HepG2 (cell line): ENCODE results near the gene C1QTNF3. TPM values are rescaled to one million over a fixed set of nuclear protein-coding genes. Genes with fewer than 3 reads are reported as not detected.

Experiments
- ATAC-seq: fragments of 200-7000 bp; cut with Tn5 transposase; 3 replicates; pipeline ENCODE4 v1.9.1; 2020; ENCODE audit warnings: mild to moderate bottlenecking, moderate library complexity
- BruUV-seq: library from RNA; stranded (reverse); fragments of 400-500 nt; replicated peaks from 2 replicates; lab custom pipeline; 2021; lab: Mats Ljungman, UMichigan
- CTCF ChIA-PET: fragments of 300-600 bp; formaldehyde crosslinking; extraction: SDS; loops from one replicate; lab custom pipeline; 2021; ENCODE audit warnings: low total read pairs, inconsistent platforms, low intra/inter-chr PET ratio; lab: Yijun Ruan, JAX
- POLR2A ChIA-PET: fragments of 350-600 bp; sonication (Branson Sonifier 250); formaldehyde crosslinking; loops from one replicate; lab custom pipeline; 2020; ENCODE audit warnings: antibody characterized with exemption, inconsistent platforms; lab: Yijun Ruan, JAX
- DNase-seq: peaks from one replicate; pipeline ENCODE4 v3.0.0-alpha.2; 2015; ENCODE audit warnings: low spot score
- FAIRE-seq: peaks from 3 replicates; lab custom pipeline; 2011; peaks lifted over from hg19 to GRCh38; lab: Jason Lieb, UNC
- H2AFZ ChIP-seq: one replicate; pipeline ENCODE4 v1.6.1; 2011; ENCODE audit warnings: low read length, inconsistent platforms
- H3K27ac ChIP-seq: fragments of 300-600 bp; 3 replicates; pipeline ENCODE4 v1.8.0; 2011; ENCODE audit warnings: mixed run types, mild to moderate bottlenecking, mixed read lengths, low read length, inconsistent platforms; ENCODE audit not compliant: insufficient read depth; ENCODE audit errors: extremely low read length
- H3K27me3 ChIP-seq, 2 experiments: fragments of 200-600 bp in 1 of 2; 2 replicates in 1 of 2; 3 replicates in 1 of 2; pipeline versions ENCODE4 v1.6.0 to v1.8.0; 2011; ENCODE audit warnings: low read length in 2 of 2, mild to moderate bottlenecking in 2 of 2, moderate library complexity in 2 of 2, inconsistent platforms in 1 of 2; ENCODE audit not compliant: insufficient read depth in 2 of 2, control insufficient read depth in 1 of 2
- H3K36me3 ChIP-seq, 2 experiments: fragments of 200-600 bp in 1 of 2; replicated peaks in 1 of 2; 2 replicates in 1 of 2; 3 replicates in 1 of 2; pipeline versions ENCODE4 v1.5.1 to v1.8.0; 2011; ENCODE audit warnings: low read length in 2 of 2, inconsistent platforms in 1 of 2; ENCODE audit not compliant: insufficient read depth in 2 of 2, control insufficient read depth in 1 of 2
- H3K4me1 ChIP-seq: 2 replicates; pipeline ENCODE4 v1.5.1; 2012; ENCODE audit warnings: low read length, inconsistent platforms; ENCODE audit not compliant: insufficient read depth
- H3K4me2 ChIP-seq: 2 replicates; pipeline ENCODE4 v1.6.0; 2011; ENCODE audit warnings: low read depth, low read length, inconsistent platforms
- H3K4me3 ChIP-seq, 3 experiments: fragments of 200-600 bp in 1 of 3; sonication (generic), shearing (Covaris generic) in 1 of 3; replicated peaks in 1 of 3; 2 replicates each; pipeline ENCODE4 v1.5.1; 2011 to 2016; ENCODE audit warnings: low read length in 3 of 3, inconsistent platforms in 2 of 3, low read depth in 2 of 3, mild to moderate bottlenecking in 2 of 3, control low read depth in 1 of 3, mixed read lengths in 1 of 3; ENCODE audit not compliant: insufficient read depth in 1 of 3
- H3K79me2 ChIP-seq: one replicate; pipeline ENCODE4 v1.6.1; 2011; ENCODE audit warnings: low read length, inconsistent platforms; ENCODE audit not compliant: insufficient read depth
- H3K9ac ChIP-seq: 2 replicates; pipeline ENCODE4 v1.6.0; 2011; ENCODE audit warnings: mild to moderate bottlenecking, low read depth, low read length, inconsistent platforms; ENCODE audit not compliant: insufficient read depth
- H3K9me3 ChIP-seq: 2 replicates; pipeline ENCODE4 v1.5.1; 2012; ENCODE audit warnings: mild to moderate bottlenecking, low read length
- H4K20me1 ChIP-seq: 2 replicates; pipeline ENCODE4 v1.6.0; 2011; ENCODE audit warnings: inconsistent platforms, mild to moderate bottlenecking, low read length, moderate library complexity; ENCODE audit not compliant: insufficient read depth
- ARNT ChIP-seq: fragments of 450-650 bp; IDR thresholded peaks from 2 replicates; pipeline ENCODE4 v1.6.1; 2017
- CENPBD1 ChIP-seq: sonication (generic); formaldehyde crosslinking; IDR thresholded peaks from 2 replicates; pipeline ENCODE4 v1.8.0; 2022; ENCODE audit warnings: missing genetic modification reagents, low read depth, mild to moderate bottlenecking, borderline replicate concordance
- CHCHD3 ChIP-seq: sonication (generic); formaldehyde crosslinking; IDR thresholded peaks from 2 replicates; pipeline ENCODE4 v1.8.0; 2022; ENCODE audit warnings: mild to moderate bottlenecking, missing genetic modification reagents, moderate library complexity
- FOSL1 ChIP-seq: sonication (generic); formaldehyde crosslinking; IDR thresholded peaks from 2 replicates; pipeline ENCODE4 v1.9.0; 2021; ENCODE audit warnings: missing genetic modification reagents, borderline replicate concordance
- IRF2 ChIP-seq: IDR thresholded peaks from 2 replicates; pipeline ENCODE4 v1.6.1; 2018; ENCODE audit warnings: missing genetic modification reagents, missing compliant biosample characterization
- IRX3 ChIP-seq: sonication (generic); formaldehyde crosslinking; IDR thresholded peaks from 2 replicates; pipeline ENCODE4 v1.8.1; 2023; ENCODE audit warnings: mild to moderate bottlenecking, low read depth, missing genetic modification reagents, borderline replicate concordance
- KAT7 ChIP-seq: IDR thresholded peaks from 2 replicates; pipeline ENCODE4 v1.6.1; 2018; ENCODE audit warnings: borderline replicate concordance, missing compliant biosample characterization
- MTA3 ChIP-seq: sonication (generic); formaldehyde crosslinking; IDR thresholded peaks from 2 replicates; pipeline ENCODE4 v1.4.0; 2020; ENCODE audit warnings: missing genetic modification reagents
- NCOA2 ChIP-seq: sonication (generic); formaldehyde crosslinking; IDR thresholded peaks from 2 replicates; pipeline ENCODE4 v1.8.0; 2022; ENCODE audit warnings: inconsistent platforms
- NR2F2 ChIP-seq: IDR thresholded peaks from 2 replicates; pipeline ENCODE4 v1.6.1; 2012; ENCODE audit warnings: low read depth, inconsistent platforms, borderline replicate concordance
- RBAK ChIP-seq: sonication (generic); formaldehyde crosslinking; IDR thresholded peaks from 2 replicates; pipeline ENCODE4 v1.5.1; 2020; ENCODE audit warnings: mild to moderate bottlenecking, missing genetic modification reagents
- TGIF2 ChIP-seq: IDR thresholded peaks from 2 replicates; pipeline ENCODE4 v1.6.1; 2016; ENCODE audit warnings: control low read depth, missing compliant biosample characterization
- ZFP36L2 ChIP-seq: sonication (generic); formaldehyde crosslinking; IDR thresholded peaks from 2 replicates; pipeline ENCODE4 v1.4.0; 2020; ENCODE audit warnings: missing genetic modification reagents
- ZKSCAN1 ChIP-seq: fragments of 150-350 bp; IDR thresholded peaks from 2 replicates; pipeline ENCODE4 v1.6.1; 2014; ENCODE audit warnings: low read length
- ZKSCAN8 ChIP-seq: IDR thresholded peaks from 2 replicates; pipeline ENCODE4 v1.6.1; 2016; ENCODE audit warnings: borderline replicate concordance, missing genetic modification reagents, missing compliant biosample characterization
- ZNF160 ChIP-seq: sonication (generic); formaldehyde crosslinking; IDR thresholded peaks from 2 replicates; pipeline ENCODE4 v1.8.0; 2022; ENCODE audit warnings: mild to moderate bottlenecking, inconsistent platforms, missing genetic modification reagents
- ZNF235 ChIP-seq: sonication (generic); formaldehyde crosslinking; IDR thresholded peaks from 2 replicates; pipeline ENCODE4 v1.8.1; 2023; ENCODE audit warnings: mild to moderate bottlenecking, missing genetic modification reagents, borderline replicate concordance
- ZNF24 ChIP-seq: fragments of 450-650 bp; IDR thresholded peaks from 2 replicates; pipeline ENCODE4 v1.6.1; 2017; ENCODE audit warnings: antibody characterized with exemption, mild to moderate bottlenecking
- ZNF7 ChIP-seq: IDR thresholded peaks from 2 replicates; pipeline ENCODE4 v1.6.1; 2016; ENCODE audit warnings: missing biosample characterization, missing genetic modification reagents
- WGBS: methylation state at CpG from one replicate; pipeline ENCODE4 v1.1.6; 2017; ENCODE audit warnings: low lambda C conversion rate; 5-methylcytosine and 5-hydroxymethylcytosine counted together
- in situ Hi-C: cut with HindIII; loops from 2 replicates; pipeline ENCODE4 v1.10.0; 2017; ENCODE audit warnings: low pct_unique_long_range_greater_than_20kb; ENCODE audit not compliant: extremely low pct_ligation_motif_present
- intact Hi-C: fragments of 100-400 bp; cut with micrococcal nuclease; formaldehyde crosslinking; loops from one replicate; pipeline ENCODE4 v1.10.0; 2022; ENCODE audit not compliant: unreplicated experiment
- polyA plus RNA-seq, 8 experiments: library from polyadenylated mRNA; depleted of rRNA in 3 of 8; stranded (reverse) in 7 of 8; unstranded in 1 of 8; fragments of >200 nt; fragmentation: Illumina TruSeq in 4 of 8; extraction: Trizol in 4 of 8; gene quantifications; 2 replicates each; pipeline versions ENCODE4 v1.2.1 to v1.2.3, GENCODE V29; 2011 to 2016; ENCODE audit warnings: low read depth in 4 of 8, missing spikeins in 1 of 8, mixed read lengths in 1 of 8; ENCODE audit not compliant: insufficient read depth in 1 of 8
- total RNA-seq, 5 experiments: library from RNA; depleted of rRNA; stranded (reverse); fragments of >200 nt; fragmentation: Illumina TruSeq; extraction: Trizol; gene quantifications; 2 replicates each; pipeline ENCODE4 v1.2.3, GENCODE V29; 2016; ENCODE audit warnings: low read depth in 1 of 5
- TF ChIP-seq, protein P1 (sequence below): sonication (generic); formaldehyde crosslinking; IDR thresholded peaks from 2 replicates; pipeline ENCODE4 v1.5.1; 2020; ENCODE audit warnings: mild to moderate bottlenecking, missing genetic modification reagents, borderline replicate concordance

The C1QTNF3 gene
- total and polyA plus RNA-seq, 2 of the 13 experiments (the other 11 are each of a cell fraction or from before 2014, with no cell fraction given) = 3.3 to 10.8 TPM

- ChIA-PET POLR2A (interaction anchor here (1.4 kb wide), 1 partner anchor 10 kb away, joined by 8 read pairs; no protein-coding TSS in a partner anchor), CTCF (no interaction called here)
- Histone ChIP-seq H3K9ac (no peak overlapping the region), H3K27me3 (no peaks in the 10 kb centered on the region), H2AFZ (no peak overlapping the region), H4K20me1 (no peaks in the 10 kb centered on the region), H3K4me3 (no peak overlapping the region), H3K4me1 (peaks cover 9% of the 10 kb centered on the region), H3K79me2 (no peaks in the 10 kb centered on the region), H3K4me2 (no peak overlapping the region), H3K36me3 (no peaks in the 10 kb centered on the region), H3K27ac (no peak overlapping the region), H3K9me3 (no peaks in the 10 kb centered on the region)
- DNase-seq (peak; percentile 38), ATAC-seq (peak; percentile 59; the same call in 1 of the 3 replicates), FAIRE-seq (no peak)
- in situ Hi-C loops (no loop called here), intact Hi-C loops (no loop called here)
- no TSS peak for BruUV-seq
- TF ChIP-seq CENPBD1 (CRISPR knock-in tag) (no peak), ZKSCAN1 (no peak), FOSL1 (no peak), CHCHD3 (CRISPR knock-in tag) (no peak)
Measured at GRCh38 chr5:34045996-34046395, 3.0 kb upstream of the C1QTNF3 start.

- TF ChIP-seq ZNF24 = no peak
- no peak for TF ChIP-seq KAT7
- TF ChIP-seq, protein P1, sequence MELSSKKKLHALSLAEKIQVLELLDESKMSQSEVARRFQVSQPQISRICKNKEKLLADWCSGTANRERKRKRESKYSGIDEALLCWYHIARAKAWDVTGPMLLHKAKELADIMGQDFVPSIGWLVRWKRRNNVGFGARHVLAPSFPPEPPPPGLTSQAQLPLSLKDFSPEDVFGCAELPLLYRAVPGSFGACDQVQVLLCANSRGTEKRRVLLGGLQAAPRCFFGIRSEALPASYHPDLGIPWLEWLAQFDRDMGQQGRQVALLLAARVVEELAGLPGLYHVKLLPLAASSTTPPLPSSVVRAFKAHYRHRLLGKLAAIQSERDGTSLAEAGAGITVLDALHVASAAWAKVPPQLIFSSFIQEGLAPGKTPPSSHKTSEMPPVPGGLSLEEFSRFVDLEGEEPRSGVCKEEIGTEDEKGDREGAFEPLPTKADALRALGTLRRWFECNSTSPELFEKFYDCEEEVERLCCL (CRISPR knock-in tag) = no peak
- TF ChIP-seq TGIF2 (CRISPR knock-in tag) = no peak
- no peak for TF ChIP-seq ZFP36L2 (CRISPR knock-in tag)
- TF ChIP-seq MTA3 = no peak
- TF ChIP-seq ZNF7 = no peak
- TF ChIP-seq NCOA2 = no peak
- TF ChIP-seq ZKSCAN8 (CRISPR knock-in tag) = no peak
- TF ChIP-seq ARNT = no peak
- TF ChIP-seq NR2F2 = no peak
- TF ChIP-seq IRF2 (CRISPR knock-in tag) = no peak
- TF ChIP-seq RBAK (CRISPR knock-in tag) = no peak
- TF ChIP-seq ZNF160 = no peak
- no peak for TF ChIP-seq ZNF235 (CRISPR knock-in tag)
- TF ChIP-seq IRX3 = no peak
- no peaks in the 10 kb centered on the region for H3K27me3 ChIP-seq
- H3K9me3 ChIP-seq = no peaks in the 10 kb centered on the region
- DNase-seq (no peak), ATAC-seq (no peak), FAIRE-seq (no peak)
- WGBS = 95% methylated on average over 3 of the region's 3 CpGs
- no peak overlapping the region for H2AFZ ChIP-seq
- no peaks in the 10 kb centered on the region for H3K79me2 ChIP-seq
- CTCF ChIA-PET = no interaction called here
- H4K20me1 ChIP-seq = no peaks in the 10 kb centered on the region
- peaks cover 14% of the 10 kb centered on the region for H3K4me1 ChIP-seq
- H3K4me2 ChIP-seq = no peak overlapping the region
- BruUV-seq = no TSS peak
- no peak overlapping the region for H3K4me3 ChIP-seq
- no peaks in the 10 kb centered on the region for H3K36me3 ChIP-seq
- H3K27ac ChIP-seq = no peak overlapping the region
- H3K9ac ChIP-seq = no peak overlapping the region
- POLR2A ChIA-PET = interaction anchor here (1.4 kb wide), 1 partner anchor 9 kb away, joined by 8 read pairs; no protein-coding TSS in a partner anchor
- intact Hi-C loops (no loop called here), in situ Hi-C loops (no loop called here)
Measured at GRCh38 chr5:34045023-34045422, 2.0 kb upstream of the C1QTNF3 start.
